Muscle layer of colon (tissue), 2 donors: ENCODE data around the gene NUP37.
A peak's percentile ranks its signal among the peaks of the same experiment; 100 is the strongest.

Source experiments
- H3K27ac ChIP-seq: one replicate; pipeline ENCODE4 v1.7.0; 2013; ENCODE audit warnings: low read depth, mild to moderate bottlenecking, low read length, moderate library complexity
- H3K27me3 ChIP-seq, 2 donors: one replicate each; pipeline ENCODE4 v1.7.0; 2013; ENCODE audit warnings: low read length in 2 of 2, mild to moderate bottlenecking in 2 of 2; ENCODE audit not compliant: insufficient read depth in 2 of 2, control insufficient read depth in 1 of 2
- H3K36me3 ChIP-seq: one replicate; pipeline ENCODE4 v1.7.0; 2013; ENCODE audit warnings: mild to moderate bottlenecking, low read length; ENCODE audit not compliant: insufficient read depth
- H3K4me1 ChIP-seq: one replicate; pipeline ENCODE4 v1.7.0; 2013; ENCODE audit warnings: mild to moderate bottlenecking, low read length; ENCODE audit not compliant: insufficient read depth
- H3K4me3 ChIP-seq, 2 donors: one replicate each; pipeline ENCODE4 v1.7.0; 2013; ENCODE audit warnings: low read length in 2 of 2, low read depth in 1 of 2, mild to moderate bottlenecking in 1 of 2, moderate library complexity in 1 of 2
- H3K9ac ChIP-seq: one replicate; pipeline ENCODE4 v1.7.0; 2013; ENCODE audit warnings: low read length
- H3K9me3 ChIP-seq: one replicate; pipeline ENCODE4 v1.7.0; 2013; ENCODE audit warnings: mild to moderate bottlenecking, low read length
- donor health status: abdominal sarcoma.
- donor health status: Adenocarcinoma of cecum.

Gene NUP37

GRCh38 chr12:102053062-102053349 is 66.9 kb downstream of the NUP37 start:
- Histone ChIP-seq H3K27ac (no peak overlapping the region), H3K9ac (no peak overlapping the region), H3K4me3 (no peak overlapping the region), H3K27me3 (no peaks in the 10 kb centered on the region), H3K4me1 (no peaks in the 10 kb centered on the region), H3K36me3 (peaks cover 51% of the 10 kb centered on the region), H3K9me3 (no peaks in the 10 kb centered on the region)

DNA sequence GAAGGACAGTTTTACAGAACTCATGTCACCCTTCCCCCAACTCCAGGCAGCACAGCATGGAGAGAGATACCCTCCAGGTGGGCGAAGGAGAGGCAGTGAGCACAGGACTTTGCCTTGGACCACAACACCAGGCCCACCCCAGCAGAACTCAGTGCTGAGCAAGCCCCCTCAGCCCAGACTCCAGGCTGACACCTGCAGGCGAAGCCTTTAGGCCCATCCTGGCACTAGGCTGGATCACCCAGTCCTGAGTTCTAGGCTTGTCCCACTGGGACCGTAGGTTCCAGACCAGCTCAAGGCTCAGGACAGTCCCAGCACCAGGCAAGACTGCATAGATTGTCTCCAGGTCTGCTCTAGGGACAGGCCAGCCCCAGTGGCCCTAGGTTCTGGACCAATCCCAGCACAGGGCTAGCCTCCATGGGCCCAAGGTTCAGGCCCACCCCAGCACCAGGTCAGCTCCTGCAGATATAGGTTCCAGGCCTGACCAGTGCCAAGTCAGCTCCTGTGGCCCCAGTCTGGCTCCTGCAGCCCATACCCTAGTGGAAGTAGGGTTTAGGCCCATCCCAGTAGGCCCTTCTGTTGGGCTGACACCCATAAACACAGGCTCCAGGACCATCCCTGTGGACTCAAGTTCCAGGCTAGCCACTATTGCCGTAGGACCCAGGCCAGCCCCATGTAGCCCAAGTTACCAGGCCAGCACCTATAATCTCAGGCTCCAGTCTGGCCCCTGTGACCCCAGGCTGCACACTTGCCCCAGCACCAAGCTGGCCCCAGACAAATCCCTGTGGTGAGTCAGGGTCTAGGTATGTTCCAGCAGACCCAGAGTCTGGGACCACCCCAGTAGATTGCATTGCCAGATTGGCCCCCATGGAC is 67.5 kb downstream of the NUP37 start:
- Histone ChIP-seq H3K9me3 (no peaks in the 10 kb centered on the region), H3K9ac (no peak overlapping the region), H3K36me3 (peaks cover 51% of the 10 kb centered on the region), H3K4me1 (no peaks in the 10 kb centered on the region), H3K27me3 (no peaks in the 10 kb centered on the region), H3K4me3 (no peak overlapping the region), H3K27ac (no peak overlapping the region)

DNA sequence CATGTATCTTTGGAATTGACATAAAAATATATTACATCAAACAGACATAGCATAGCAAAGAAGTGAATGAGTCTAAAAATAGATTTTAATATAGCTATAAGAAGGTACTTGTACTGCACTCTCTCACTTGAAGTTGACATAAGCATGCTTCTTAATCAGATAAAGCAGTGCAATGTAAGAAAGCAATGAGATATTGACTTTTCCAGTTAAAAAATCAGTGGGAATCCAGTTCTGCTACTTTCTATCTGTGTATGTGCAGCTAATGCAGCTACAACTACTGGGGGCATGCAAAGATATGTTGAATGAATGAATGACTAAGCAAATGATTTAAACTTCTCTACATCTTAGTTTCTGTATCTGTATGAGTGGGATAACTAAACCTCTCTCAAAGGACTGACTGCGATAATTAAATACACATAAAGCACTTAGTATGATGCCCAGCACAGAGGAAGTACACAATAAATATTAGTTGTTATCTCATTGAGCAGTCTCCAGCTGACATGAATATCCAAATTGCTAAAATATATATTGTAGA is 68.4 kb downstream of the NUP37 start:
- H3K27me3 ChIP-seq = no peaks in the 10 kb centered on the region
- peaks cover 50% of the 10 kb centered on the region for H3K36me3 ChIP-seq

GRCh38 chr12:102050660-102051430 is 69.1 kb downstream of the NUP37 start:
- H3K9ac ChIP-seq = no peak overlapping the region
- H3K36me3 ChIP-seq = peaks cover 50% of the 10 kb centered on the region
- no peak overlapping the region for H3K4me3 ChIP-seq
- no peaks in the 10 kb centered on the region for H3K27me3 ChIP-seq
- H3K27ac ChIP-seq = no peak overlapping the region
- H3K4me1 ChIP-seq = no peaks in the 10 kb centered on the region
- H3K9me3 ChIP-seq = no peaks in the 10 kb centered on the region

More for the DNA sequence above, 68.4 kb downstream of the NUP37 start:
- Histone ChIP-seq H3K9me3 (no peaks in the 10 kb centered on the region), H3K9ac (no peak overlapping the region), H3K27ac (no peak overlapping the region), H3K4me1 (no peaks in the 10 kb centered on the region), H3K4me3 (no peak overlapping the region)

DNA sequence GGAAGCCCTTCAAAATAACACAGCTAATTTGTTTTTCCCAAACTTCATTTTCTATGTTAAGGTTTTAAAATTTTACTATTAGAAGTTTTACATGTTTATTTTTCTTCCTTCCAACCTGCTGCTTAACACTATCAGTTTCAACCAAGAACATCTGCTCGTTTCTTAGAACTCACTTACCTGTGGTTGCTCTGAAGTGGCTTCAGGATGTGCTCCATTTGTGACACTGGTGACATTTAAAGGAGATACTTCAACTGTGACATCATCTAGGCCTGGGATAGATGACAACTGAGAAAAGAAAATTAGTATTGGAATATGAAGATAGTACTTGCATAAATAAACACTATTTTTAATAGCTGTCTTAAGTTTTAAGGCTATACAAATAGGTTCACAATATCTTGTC is 76.0 kb downstream of the NUP37 start:
- H3K27me3 ChIP-seq = no peaks in the 10 kb centered on the region
- no peaks in the 10 kb centered on the region for H3K4me1 ChIP-seq
- no peak overlapping the region for H3K9ac ChIP-seq
- H3K27ac ChIP-seq = no peak overlapping the region
- H3K4me3 ChIP-seq = no peak overlapping the region
- no peaks in the 10 kb centered on the region for H3K9me3 ChIP-seq
- peaks cover 29% of the 10 kb centered on the region for H3K36me3 ChIP-seq

GRCh38 chr12:102033991-102034745 is 85.7 kb downstream of the NUP37 start:
- no peaks in the 10 kb centered on the region for H3K4me1 ChIP-seq
- no peaks in the 10 kb centered on the region for H3K27me3 ChIP-seq
- H3K36me3 ChIP-seq = peaks cover 17% of the 10 kb centered on the region
- no peak overlapping the region for H3K27ac ChIP-seq
- H3K4me3 ChIP-seq = no peak overlapping the region
- no peak overlapping the region for H3K9ac ChIP-seq
- H3K9me3 ChIP-seq = no peaks in the 10 kb centered on the region

DNA sequence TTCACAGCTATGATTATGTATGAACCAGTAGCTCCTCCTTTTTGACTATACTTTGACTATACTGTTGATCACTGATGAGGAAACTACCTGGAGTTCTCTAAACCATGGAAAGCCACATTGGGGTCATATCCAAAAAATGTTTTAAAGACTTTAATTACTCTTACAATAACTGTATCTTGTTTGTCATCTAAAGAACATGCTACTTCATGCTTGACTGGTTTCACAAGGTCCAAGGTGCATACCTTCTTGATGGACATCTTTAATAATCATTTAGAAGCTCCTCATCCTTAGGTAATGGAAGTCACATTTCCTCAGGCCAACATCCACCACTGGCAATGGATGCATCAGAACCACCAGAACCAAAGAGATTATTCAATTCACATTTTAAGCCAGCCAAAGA is 88.1 kb downstream of the NUP37 start:
- peaks cover 11% of the 10 kb centered on the region for H3K36me3 ChIP-seq
- no peaks in the 10 kb centered on the region for H3K27me3 ChIP-seq
- H3K27ac ChIP-seq = no peak overlapping the region
- no peaks in the 10 kb centered on the region for H3K4me1 ChIP-seq
- no peak overlapping the region for H3K4me3 ChIP-seq
- H3K9me3 ChIP-seq = no peaks in the 10 kb centered on the region
- H3K9ac ChIP-seq = no peak overlapping the region

DNA sequence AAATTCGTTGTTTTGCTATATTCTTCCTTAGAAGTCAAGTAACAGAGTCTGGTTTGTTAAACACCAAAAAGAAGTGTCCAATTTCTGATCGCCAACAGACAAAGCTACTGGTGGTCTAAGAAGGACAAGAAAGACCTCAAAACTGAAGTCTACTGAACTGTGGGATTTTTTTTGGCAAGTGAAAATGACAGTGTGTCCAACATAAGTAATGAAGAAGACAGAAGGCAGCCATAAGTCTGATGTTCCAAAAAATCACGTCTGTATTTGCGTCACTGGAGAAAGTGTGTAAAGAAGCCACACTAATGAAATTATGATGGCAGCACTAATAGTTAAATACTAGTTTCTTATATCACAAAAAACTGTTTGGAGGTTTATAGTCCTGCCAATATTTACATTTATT is 90.8 kb downstream of the NUP37 start:
- peaks cover 2% of the 10 kb centered on the region for H3K4me1 ChIP-seq
- H3K27me3 ChIP-seq = no peaks in the 10 kb centered on the region
- H3K9me3 ChIP-seq = no peaks in the 10 kb centered on the region
- H3K27ac ChIP-seq = no peak overlapping the region
- no peak overlapping the region for H3K4me3 ChIP-seq
- no peak overlapping the region for H3K9ac ChIP-seq
- peaks cover 4% of the 10 kb centered on the region for H3K36me3 ChIP-seq

GRCh38 chr12:102026728-102027127 is 93.2 kb downstream of the NUP37 start:
- peaks cover 4% of the 10 kb centered on the region for H3K36me3 ChIP-seq
- no peaks in the 10 kb centered on the region for H3K27me3 ChIP-seq
- H3K4me1 ChIP-seq = peaks cover 17% of the 10 kb centered on the region
- H3K4me3 ChIP-seq = no peak overlapping the region
- H3K9ac ChIP-seq = no peak overlapping the region
- no peak overlapping the region for H3K27ac ChIP-seq
- H3K9me3 ChIP-seq = no peaks in the 10 kb centered on the region

DNA sequence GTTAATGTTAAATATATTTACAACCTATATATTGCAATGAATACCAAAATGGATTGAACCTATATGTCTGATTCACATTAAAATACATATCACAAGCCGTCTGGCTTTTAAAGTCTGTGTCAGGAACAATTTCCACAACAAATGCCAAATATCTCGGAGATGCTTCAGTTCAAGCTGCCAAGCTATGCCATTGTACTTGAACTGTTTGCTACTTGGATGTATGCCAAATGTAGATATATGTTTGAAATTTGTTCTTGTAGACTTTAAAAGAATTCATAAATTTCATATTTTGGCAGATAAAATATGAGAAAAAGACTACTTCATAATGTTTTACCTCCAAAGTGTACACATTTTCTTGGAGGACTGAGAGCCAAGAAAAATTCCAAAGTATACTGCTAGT is 95.1 kb downstream of the NUP37 start:
- H3K4me1 ChIP-seq = peaks cover 22% of the 10 kb centered on the region
- H3K36me3 ChIP-seq = peaks cover 4% of the 10 kb centered on the region
- H3K9ac ChIP-seq = no peak overlapping the region
- peak overlapping the region; percentile 38 for H3K27ac ChIP-seq
- H3K4me3 ChIP-seq = no peak overlapping the region
- no peaks in the 10 kb centered on the region for H3K27me3 ChIP-seq
- no peaks in the 10 kb centered on the region for H3K9me3 ChIP-seq

GRCh38 chr12:102023343-102023930 is 96.5 kb downstream of the NUP37 start:
- Histone ChIP-seq H3K27me3 (no peaks in the 10 kb centered on the region), H3K9ac (no peak overlapping the region), H3K36me3 (peaks cover 4% of the 10 kb centered on the region), H3K9me3 (no peaks in the 10 kb centered on the region), H3K4me3 (no peak overlapping the region), H3K27ac (no peak overlapping the region), H3K4me1 (peaks cover 22% of the 10 kb centered on the region)
